Measurements from ENCODE around the gene SLC16A3.
"Not testable (repeated sequence)": the region's sequence is repeated elsewhere in the genome, so short reads cannot be mapped to it uniquely, and the experiment has no call there.

The SLC16A3 gene

DNA sequence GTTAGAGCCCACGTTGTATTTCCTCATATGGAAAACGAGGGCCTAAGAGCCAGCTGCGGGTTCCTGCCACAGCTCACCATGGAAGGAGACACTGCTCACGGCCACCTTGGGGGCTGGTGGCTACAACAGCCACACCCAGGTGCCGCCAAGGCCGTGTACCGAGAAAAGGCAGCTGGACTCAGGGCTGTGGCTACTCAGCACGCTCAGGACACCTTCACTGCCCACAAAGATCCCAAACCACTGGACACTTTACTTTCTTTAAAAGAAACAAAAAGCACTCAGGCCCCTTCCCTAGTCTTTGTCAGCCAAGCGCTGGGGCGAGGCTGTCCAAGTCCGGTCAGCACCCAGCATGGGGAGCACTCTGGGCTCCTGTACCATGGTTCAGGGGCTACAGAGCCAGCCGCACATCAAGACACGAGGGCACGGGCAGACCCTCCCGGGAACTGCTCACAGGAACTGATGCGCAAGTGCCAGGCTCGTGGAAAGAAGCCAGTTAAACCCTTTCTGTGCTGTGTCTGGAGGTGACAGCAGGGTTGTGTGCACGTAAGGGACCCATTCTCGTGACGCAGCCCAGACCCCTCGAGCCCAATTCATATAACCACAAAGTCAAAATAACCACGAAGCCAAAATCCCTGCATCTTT, 18.5 kb downstream of the SLC16A3 start:
- DNase-seq (ENCODE audit: low spot score), result no peak

- no peak for DNase-seq (ENCODE audit: low spot score)
These were observed 19.2 kb downstream of the SLC16A3 start for GRCh38 chr17:82247856-82248671.

GRCh38 chr17:82248815-82249674, 20.2 kb downstream of the SLC16A3 start:
- DNase-seq (ENCODE audit: low spot score), result no peak

- DNase-seq (ENCODE audit: low spot score), result no peak
These were observed 21.2 kb downstream of the SLC16A3 start for GRCh38 chr17:82249896-82250581.

DNA sequence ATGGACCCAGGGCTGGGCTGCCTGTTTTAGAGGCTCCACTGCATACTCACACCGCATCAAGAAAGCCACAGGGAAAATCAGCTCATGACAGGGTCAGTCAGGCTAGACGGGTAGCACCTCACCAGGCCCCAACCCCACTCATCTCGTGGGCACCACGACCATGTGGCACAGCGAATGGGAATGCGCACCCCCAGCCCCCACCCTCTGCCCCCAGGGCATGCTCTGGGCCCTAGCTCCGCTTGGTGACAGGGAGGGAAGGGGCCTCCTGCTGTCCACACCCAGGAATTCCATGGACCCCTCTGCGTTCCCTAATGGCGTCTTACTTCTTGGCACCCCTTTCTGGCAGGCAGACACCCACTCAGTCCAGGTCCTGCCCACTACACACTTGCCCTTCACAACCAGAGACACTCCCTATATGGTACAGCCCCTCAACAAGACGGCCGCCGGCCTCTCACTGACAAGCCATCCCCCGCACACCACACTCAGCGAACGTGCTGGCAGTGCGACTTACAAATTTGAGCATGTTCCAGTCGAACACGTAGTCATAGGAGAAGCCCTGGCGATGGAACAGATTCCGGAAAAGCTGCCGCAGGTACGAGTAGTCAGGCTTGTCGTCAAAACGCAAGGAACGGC, 22.1 kb downstream of the SLC16A3 start:
- DNase-seq (ENCODE audit: low spot score), result no peak

DNA sequence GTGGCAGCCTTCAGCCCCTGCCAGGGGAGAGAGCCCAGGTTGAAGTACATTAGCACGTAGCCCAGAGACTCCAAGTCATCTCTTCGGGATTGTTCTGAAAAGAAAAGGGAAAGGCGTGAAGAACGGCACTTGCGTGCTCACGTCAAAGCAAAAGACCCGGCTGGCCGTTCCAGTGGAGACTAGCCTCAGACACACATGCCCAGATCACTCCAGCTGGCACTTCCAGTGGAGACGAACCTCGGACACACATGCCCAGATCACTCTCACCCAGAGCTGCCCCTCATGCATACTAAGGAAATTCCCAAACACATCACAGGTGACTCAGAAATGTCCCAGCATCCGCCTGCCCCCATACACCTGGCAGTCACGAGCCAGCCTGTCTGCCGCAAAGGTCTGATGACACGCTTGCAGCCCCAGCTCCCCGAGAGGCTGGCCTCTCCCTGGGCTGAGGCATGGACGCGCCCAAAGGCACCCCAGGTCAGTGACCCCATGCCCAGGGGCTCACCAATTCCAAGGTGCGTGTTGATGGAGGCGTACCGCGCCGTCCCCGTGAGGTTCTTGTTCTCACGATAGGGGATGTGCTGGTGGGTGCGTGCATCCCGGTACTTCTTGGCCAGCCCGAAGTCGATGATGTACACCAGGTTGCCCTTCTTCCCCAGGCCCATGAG, 23.8 kb downstream of the SLC16A3 start:
- DNase-seq (ENCODE audit: low spot score), result no peak

DNA sequence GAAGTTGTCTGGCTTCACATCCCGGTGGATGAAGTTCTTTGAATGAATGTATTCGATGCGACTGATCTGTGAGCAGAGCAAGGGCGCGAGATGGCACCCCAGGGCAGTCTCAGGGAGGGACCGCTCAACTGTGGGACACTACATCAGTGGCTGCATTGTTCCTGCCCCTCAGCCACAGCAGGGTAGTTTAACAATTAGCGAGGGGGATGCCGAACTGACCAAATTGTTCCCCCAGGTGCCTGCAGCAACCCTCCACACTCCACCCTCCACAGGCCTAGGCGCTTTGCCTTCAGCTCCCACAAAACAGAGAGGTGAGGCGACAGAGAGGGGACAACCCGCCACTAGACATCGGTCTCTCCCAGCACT, 24.3 kb downstream of the SLC16A3 start:
- no peak for DNase-seq (ENCODE audit: low spot score)

GRCh38 chr17:82254096-82254495, 25.3 kb downstream of the SLC16A3 start:
- not testable (repeated sequence) for DNase-seq (ENCODE audit: low spot score)

DNA sequence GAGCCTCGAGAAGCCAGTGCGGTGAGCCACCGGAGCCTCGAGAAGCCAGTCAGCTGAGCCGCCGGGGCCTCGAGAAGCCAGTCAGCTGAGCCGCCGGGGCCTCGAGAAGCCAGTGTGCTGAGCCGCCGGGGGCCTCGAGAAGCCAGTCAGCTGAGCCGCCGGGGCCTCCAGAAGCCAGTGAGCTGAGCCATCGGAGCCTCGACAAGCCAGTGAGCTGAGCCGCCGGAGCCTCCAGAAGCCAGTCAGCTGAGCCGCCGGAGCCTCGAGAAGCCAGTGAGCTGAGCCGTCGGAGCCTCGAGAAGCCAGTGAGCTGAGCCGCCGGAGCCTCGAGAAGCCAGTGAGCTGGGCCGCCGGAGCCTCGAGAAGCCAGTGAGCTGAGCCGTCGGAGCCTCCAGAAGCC, 25.9 kb downstream of the SLC16A3 start:
- DNase-seq (ENCODE audit: low spot score), result not testable (repeated sequence)

GRCh38 chr17:82255402-82255972, 26.6 kb downstream of the SLC16A3 start:
- no peak for DNase-seq (ENCODE audit: low spot score)

DNA sequence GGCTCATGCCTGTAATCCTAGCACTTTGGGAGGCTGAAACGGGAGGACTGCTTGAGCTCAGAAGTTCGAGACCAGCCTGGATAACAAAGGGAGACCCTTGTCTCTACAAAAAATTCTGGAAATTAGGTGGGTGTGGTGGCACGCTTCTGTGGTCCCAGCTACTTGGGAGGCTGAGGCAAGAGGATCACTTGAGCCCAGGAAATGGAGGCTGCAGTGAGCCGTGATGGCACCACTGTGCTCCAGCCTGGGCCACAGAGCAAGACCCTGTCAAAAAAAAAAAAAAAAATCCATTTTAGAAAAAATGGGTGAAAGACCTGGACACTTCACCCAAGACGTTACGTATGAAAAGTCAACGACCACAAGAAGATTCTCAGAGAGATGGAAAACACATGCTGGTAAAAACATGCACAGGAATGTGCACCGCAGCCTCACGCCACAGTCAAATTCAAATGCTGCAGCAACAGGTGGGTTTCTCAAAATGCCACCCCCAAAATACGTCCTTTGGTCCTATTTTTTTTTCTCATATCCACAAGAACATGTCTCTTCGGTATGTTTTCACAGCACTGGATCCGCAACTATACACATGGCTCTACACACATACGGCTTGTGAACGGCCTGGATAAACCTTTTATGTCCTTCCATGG, 27.5 kb downstream of the SLC16A3 start:
- no peak for DNase-seq (ENCODE audit: low spot score)

- DNase-seq (ENCODE audit: low spot score), result peak; percentile 62
These were observed 28.6 kb downstream of the SLC16A3 start for GRCh38 chr17:82257473-82257872.

GRCh38 chr17:82258555-82258954, 29.7 kb downstream of the SLC16A3 start:
- no peak for DNase-seq (ENCODE audit: low spot score)

GRCh38 chr17:82259972-82260961, 31.4 kb downstream of the SLC16A3 start:
- not testable (repeated sequence) for DNase-seq (ENCODE audit: low spot score)

DNA sequence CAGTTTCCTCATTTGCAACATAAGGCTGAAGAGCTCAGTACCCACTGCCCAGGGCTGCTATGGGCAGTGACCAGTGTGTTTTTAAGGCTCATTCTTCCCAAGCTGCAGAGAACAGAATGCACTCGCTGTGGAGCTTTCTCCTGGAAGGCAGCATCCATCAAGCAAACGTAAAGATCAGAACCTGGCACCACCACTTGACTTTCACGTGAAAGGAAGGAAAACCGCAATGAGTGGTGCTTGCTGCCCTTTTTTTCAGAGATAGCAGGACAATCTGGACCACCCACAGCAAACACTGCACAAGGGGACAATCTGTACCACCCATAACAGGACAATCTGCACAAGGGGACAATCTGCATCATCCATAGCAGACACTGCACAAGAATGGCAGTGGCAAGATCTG, 33.5 kb downstream of the SLC16A3 start:
- no peak for DNase-seq (ENCODE audit: low spot score)

DNA sequence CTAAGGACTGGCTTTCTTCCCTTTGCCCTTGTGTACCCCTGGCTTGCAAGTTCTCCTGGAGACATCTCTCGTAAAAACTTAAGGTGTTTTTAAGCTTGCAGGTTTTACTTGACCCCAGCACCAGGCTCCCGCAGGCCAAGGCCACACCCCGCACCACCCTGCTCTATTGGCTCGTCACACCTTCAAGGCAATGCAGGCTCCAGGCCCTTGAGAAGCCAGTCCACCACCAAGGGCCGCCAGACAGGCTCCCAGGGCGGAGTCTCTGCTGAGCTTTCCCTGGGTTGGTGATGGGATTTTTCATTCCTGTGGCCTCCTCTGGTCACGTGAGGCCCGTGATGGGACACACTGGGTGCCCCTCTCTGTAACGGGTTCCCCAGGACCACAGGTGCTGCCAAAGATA, 34.8 kb downstream of the SLC16A3 start:
- DNase-seq (ENCODE audit: low spot score), result no peak

- no peak for DNase-seq (ENCODE audit: low spot score)
These were observed 37.3 kb downstream of the SLC16A3 start for GRCh38 chr17:82266142-82266541.

- DNase-seq (ENCODE audit: low spot score), result peak; percentile 97
These were observed 38.9 kb downstream of the SLC16A3 start for GRCh38 chr17:82267575-82268379.
